Vagina (tissue), 2 donors: Measurements from ENCODE around the gene MYLK. TPM values are rescaled to one million over a fixed set of nuclear protein-coding genes. Genes with fewer than 3 reads are reported as not detected.
"Not testable (repeated sequence)": the region's sequence is repeated elsewhere in the genome, so short reads cannot be mapped to it uniquely, and the experiment has no call there.

Experiments
- DNase-seq, 2 donors: peaks; one replicate each; pipeline ENCODE4 v3.0.0-alpha.2; 2017; ENCODE audit errors: extremely low spot score in 2 of 2
- H3K27ac ChIP-seq: fragments of 200-600 bp; sonication (generic); one replicate; pipeline ENCODE4 v1.5.1; 2019
- H3K27me3 ChIP-seq: fragments of 200-600 bp; sonication (generic); one replicate; pipeline ENCODE4 v1.5.1; 2019
- H3K36me3 ChIP-seq, 2 donors: fragments of 200-600 bp; sonication (generic); one replicate each; pipeline ENCODE4 v1.5.1; 2017 to 2019
- H3K4me1 ChIP-seq: fragments of 200-600 bp; sonication (generic); one replicate; pipeline ENCODE4 v1.5.1; 2019
- H3K4me3 ChIP-seq, 2 donors: fragments of 200-600 bp; sonication (generic); 1 replicate in 1 of 2; 2 replicates in 1 of 2; pipeline ENCODE4 v1.5.1; 2016 to 2019
- H3K9me3 ChIP-seq: fragments of 200-600 bp; sonication (generic); one replicate; pipeline ENCODE4 v1.5.1; 2019
- POLR2A ChIP-seq, 2 donors: fragments of 450-650 bp; IDR thresholded peaks; one replicate each; pipeline ENCODE4 v1.6.1; 2017; ENCODE audit warnings: antibody characterized with exemption in 2 of 2, mild to moderate bottlenecking in 2 of 2, moderate library complexity in 2 of 2
- POLR2AphosphoS5 ChIP-seq, 2 donors: sonication (generic); formaldehyde crosslinking; IDR thresholded peaks; one replicate each; pipeline ENCODE4 v1.9.0; 2017; ENCODE audit warnings: antibody characterized with exemption in 2 of 2, mild to moderate bottlenecking in 2 of 2, low read depth in 1 of 2; ENCODE audit not compliant: insufficient read depth in 1 of 2
- intact Hi-C: fragments of 100-400 bp; cut with DNase I; formaldehyde crosslinking; loops from one replicate; pipeline ENCODE4 v1.15.1; 2023
- total RNA-seq: library from RNA; depleted of rRNA; stranded (reverse); fragments of >200 nt; gene quantifications from one replicate; pipeline ENCODE4 v1.2.3, GENCODE V29; 2016
- TF ChIP-seq, protein P1 (sequence below), 3 experiments: fragments of 450-650 bp in 2 of 3; fragments of 200-600 bp in 1 of 3; sonication (generic) in 1 of 3; IDR thresholded peaks; one replicate each; pipeline ENCODE4 v1.5.1; 2017 to 2019; ENCODE audit warnings: antibody characterized with exemption in 3 of 3, mild to moderate bottlenecking in 2 of 3, moderate library complexity in 2 of 3

MYLK gene
- total RNA-seq, 1 donor from 2014 or later: 352 TPM

DNA sequence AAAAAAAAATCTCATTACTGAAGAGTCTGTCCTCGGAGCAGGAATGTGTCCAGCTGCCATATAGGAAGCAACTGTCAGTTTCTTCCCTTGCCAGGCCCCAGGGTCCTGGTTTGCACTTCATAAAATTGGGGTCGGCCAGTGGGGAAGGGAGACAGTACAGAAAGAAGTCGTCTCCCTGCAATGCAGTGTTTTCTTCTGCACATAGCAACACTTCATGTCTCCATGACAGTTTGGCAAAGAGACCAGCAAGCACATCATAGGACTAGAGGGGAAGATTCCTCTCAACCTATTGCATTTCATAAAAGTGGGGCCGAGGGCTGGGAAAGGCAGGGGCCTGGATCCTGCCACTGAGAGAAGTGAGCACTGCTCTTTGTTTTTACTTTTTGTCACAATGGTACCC lies 161.1 kb downstream of the MYLK start:
- no peaks in the 10 kb centered on the region for H3K27me3 ChIP-seq
- H3K9me3 ChIP-seq: no peaks in the 10 kb centered on the region
- intact Hi-C loops: loop anchor here (5.0 kb wide), 1 partner anchor 71 kb away; no protein-coding TSS in a partner anchor
- TF ChIP-seq POLR2A (IDR thresholded peaks at IDR 0.05) (no peak), POLR2AphosphoS5 (IDR thresholded peaks at IDR 0.05; ENCODE audit: insufficient read depth in 1 of 2, low read depth in 1 of 2) (no peak)
- TF ChIP-seq, protein P1, sequence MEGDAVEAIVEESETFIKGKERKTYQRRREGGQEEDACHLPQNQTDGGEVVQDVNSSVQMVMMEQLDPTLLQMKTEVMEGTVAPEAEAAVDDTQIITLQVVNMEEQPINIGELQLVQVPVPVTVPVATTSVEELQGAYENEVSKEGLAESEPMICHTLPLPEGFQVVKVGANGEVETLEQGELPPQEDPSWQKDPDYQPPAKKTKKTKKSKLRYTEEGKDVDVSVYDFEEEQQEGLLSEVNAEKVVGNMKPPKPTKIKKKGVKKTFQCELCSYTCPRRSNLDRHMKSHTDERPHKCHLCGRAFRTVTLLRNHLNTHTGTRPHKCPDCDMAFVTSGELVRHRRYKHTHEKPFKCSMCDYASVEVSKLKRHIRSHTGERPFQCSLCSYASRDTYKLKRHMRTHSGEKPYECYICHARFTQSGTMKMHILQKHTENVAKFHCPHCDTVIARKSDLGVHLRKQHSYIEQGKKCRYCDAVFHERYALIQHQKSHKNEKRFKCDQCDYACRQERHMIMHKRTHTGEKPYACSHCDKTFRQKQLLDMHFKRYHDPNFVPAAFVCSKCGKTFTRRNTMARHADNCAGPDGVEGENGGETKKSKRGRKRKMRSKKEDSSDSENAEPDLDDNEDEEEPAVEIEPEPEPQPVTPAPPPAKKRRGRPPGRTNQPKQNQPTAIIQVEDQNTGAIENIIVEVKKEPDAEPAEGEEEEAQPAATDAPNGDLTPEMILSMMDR (IDR thresholded peaks at IDR 0.05): no peak
- H3K4me3 ChIP-seq: no peak overlapping the region
- peaks cover 34% of the 10 kb centered on the region for H3K4me1 ChIP-seq
- H3K36me3 ChIP-seq: no peaks in the 10 kb centered on the region
- DNase-seq: no peak
- no peak overlapping the region for H3K27ac ChIP-seq

DNA sequence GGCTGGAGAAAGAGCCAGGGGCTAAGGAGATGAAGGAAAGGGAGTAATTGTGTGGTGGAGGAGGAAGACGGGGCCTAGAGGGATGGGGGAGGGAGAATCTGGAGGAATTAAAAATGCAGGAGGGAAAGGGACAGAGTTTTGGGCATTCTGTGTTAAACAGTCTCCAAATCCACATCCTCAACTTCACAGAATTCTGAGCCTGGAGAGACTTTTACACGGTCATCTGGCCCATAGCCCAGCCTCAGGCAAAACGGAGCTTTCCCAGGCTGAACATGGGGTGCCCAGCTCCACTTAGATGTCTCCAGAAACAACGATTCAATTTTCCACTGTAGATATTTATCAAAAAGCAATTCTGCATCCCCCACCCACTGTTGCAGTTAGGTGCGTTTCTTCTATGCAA lies 161.7 kb downstream of the MYLK start:
- H3K4me1 ChIP-seq: peaks cover 34% of the 10 kb centered on the region
- no peaks in the 10 kb centered on the region for H3K36me3 ChIP-seq
- TF ChIP-seq POLR2A (IDR thresholded peaks at IDR 0.05): no peak
- TF ChIP-seq, protein P1 (IDR thresholded peaks at IDR 0.05): no peak
- TF ChIP-seq POLR2AphosphoS5 (IDR thresholded peaks at IDR 0.05; ENCODE audit: insufficient read depth in 1 of 2, low read depth in 1 of 2): no peak
- no peaks in the 10 kb centered on the region for H3K27me3 ChIP-seq
- no peaks in the 10 kb centered on the region for H3K9me3 ChIP-seq
- H3K27ac ChIP-seq: no peak overlapping the region
- no peak for DNase-seq
- intact Hi-C loops: loop anchor here (5.0 kb wide), 1 partner anchor 70 kb away; no protein-coding TSS in a partner anchor
- no peak overlapping the region for H3K4me3 ChIP-seq

DNA sequence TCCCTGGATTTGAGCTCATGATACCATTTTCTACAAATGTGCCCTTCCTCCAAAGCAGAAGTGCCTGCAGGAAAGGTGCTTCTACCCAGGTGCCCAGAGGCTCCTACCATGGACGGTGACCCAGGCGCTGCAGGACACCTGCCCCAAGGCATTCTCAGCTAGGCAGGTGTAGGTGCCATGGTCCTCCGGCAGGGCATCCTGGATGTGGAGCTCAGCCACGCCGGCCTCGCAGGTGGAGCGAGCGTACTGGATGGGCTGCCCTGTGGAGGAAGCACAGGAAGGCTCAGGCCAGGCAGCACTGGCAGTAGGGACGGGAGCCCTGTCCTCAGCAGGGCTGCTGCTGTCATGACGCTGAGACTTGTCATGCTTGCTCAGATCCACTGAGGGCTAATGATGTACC lies 162.1 kb downstream of the MYLK start:
- TF ChIP-seq, protein P1 (IDR thresholded peaks at IDR 0.05): no peak
- intact Hi-C loops: loop anchor here (5.0 kb wide), 1 partner anchor 70 kb away; no protein-coding TSS in a partner anchor
- Histone ChIP-seq H3K27ac (no peak overlapping the region), H3K36me3 (no peaks in the 10 kb centered on the region), H3K27me3 (no peaks in the 10 kb centered on the region), H3K4me1 (peaks cover 34% of the 10 kb centered on the region), H3K9me3 (no peaks in the 10 kb centered on the region), H3K4me3 (no peak overlapping the region)
- no peak for DNase-seq

DNA sequence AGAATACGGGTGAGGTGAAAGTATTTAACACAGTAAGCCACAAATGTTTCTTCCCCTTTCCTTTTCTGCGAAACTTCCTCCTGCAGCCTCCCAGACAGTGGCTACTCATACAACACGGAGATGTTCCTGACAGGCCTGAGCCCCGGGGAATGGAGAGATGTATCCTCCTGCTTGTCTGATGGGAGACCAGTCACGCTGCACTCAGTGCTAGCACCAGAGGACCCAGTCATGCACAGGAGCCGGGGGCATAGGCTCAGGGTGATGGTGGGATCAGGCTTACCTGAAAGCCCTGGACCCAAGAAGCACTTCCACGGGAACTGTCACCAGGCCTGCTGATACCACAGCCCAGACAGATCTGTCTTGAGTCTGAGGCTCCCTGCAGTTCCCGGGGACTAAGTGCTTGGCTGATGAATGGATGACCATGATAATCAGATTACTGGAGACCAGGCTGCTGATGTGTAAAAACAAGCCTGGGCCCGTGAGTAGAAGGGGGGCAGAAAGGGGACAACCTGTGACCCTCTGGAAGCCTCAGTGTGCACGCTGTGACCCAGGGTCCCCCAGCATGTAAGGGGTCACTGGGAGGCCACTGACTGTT lies 162.9 kb downstream of the MYLK start:
- not testable (repeated sequence) for H3K27ac ChIP-seq, H3K9me3 ChIP-seq, DNase-seq, H3K27me3 ChIP-seq, H3K4me3 ChIP-seq, H3K36me3 ChIP-seq
- H3K4me1 ChIP-seq: peaks cover 34% of the 10 kb centered on the region
- intact Hi-C loops: loop anchor here (5.0 kb wide), 1 partner anchor 69 kb away; no protein-coding TSS in a partner anchor

DNA sequence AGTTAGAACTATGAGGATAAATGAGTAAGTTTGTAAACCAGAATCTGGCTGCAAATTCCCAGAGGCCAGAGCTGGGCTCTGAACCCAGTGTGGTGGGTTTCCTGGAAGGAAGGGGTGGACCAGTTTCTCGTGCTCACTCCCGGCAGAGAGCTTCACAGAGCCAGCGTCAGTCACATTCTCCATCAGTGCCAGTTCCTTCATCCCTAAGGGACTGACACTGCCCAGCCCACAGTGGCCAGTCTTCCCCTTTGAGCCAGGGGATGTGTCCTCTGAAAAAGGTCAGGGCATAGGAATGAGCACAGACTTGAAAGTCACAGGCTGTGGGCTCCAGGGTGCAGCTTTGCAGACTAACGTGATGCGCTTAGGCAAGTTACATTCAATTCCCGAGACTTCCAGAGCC lies 163.5 kb downstream of the MYLK start:
- intact Hi-C loops: loop anchor here (5.0 kb wide), 1 partner anchor 68 kb away; no protein-coding TSS in a partner anchor

More for the DNA sequence above, 163.5 kb downstream of the MYLK start:
- DNase-seq: no peak
- H3K4me1 ChIP-seq: peaks cover 34% of the 10 kb centered on the region
- no peak overlapping the region for H3K4me3 ChIP-seq
- peak overlapping the region; percentile 69 for H3K27ac ChIP-seq
- TF ChIP-seq, protein P1 (IDR thresholded peaks at IDR 0.05): no peak
- TF ChIP-seq POLR2AphosphoS5 (IDR thresholded peaks at IDR 0.05; ENCODE audit: insufficient read depth in 1 of 2, low read depth in 1 of 2) (no peak), POLR2A (IDR thresholded peaks at IDR 0.05) (no peak)
- no peaks in the 10 kb centered on the region for H3K27me3 ChIP-seq
- H3K9me3 ChIP-seq: no peaks in the 10 kb centered on the region
- H3K36me3 ChIP-seq: no peaks in the 10 kb centered on the region
